ENCODE data around the gene ZC3HAV1L. TPM values are rescaled to one million over a fixed set of nuclear protein-coding genes. Genes with fewer than 3 reads are reported as not detected.

Gene ZC3HAV1L
- total and polyA plus RNA-seq, 12 donors: 0.30 to 27.2 (median 13.0) TPM

GRCh38 chr7:139004321-139005090 is 31.3 kb downstream of the ZC3HAV1L start:
- no peaks in the 10 kb centered on the region for H3K27me3 ChIP-seq
- no peak for DNase-seq
- TF ChIP-seq CTCF (IDR thresholded peaks at IDR 0.05) (no peak), POLR2A (IDR thresholded peaks at IDR 0.05) (no peak)
- no peak overlapping the region for H3K4me3 ChIP-seq
- H3K27ac ChIP-seq: no peak overlapping the region
- intact Hi-C loops (cut with DNase I): no loop called here
- H3K9me3 ChIP-seq (replicated peaks in 1 of 3): peaks cover 0 to 8% (median 0%) of the 10 kb centered on the region in 3 donors
- no peaks in the 10 kb centered on the region for H3K36me3 ChIP-seq (replicated peaks in 1 of 2)
- no peaks in the 10 kb centered on the region for H3K4me1 ChIP-seq (replicated peaks in 1 of 2)

- intact Hi-C loops (cut with DNase I): no loop called here
- Histone ChIP-seq H3K4me1 (replicated peaks in 1 of 2) (no peaks in the 10 kb centered on the region), H3K9me3 (replicated peaks in 1 of 3) (peaks cover 0 to 8% (median 0%) of the 10 kb centered on the region in 3 donors), H3K27me3 (no peaks in the 10 kb centered on the region), H3K36me3 (replicated peaks in 1 of 2) (no peaks in the 10 kb centered on the region), H3K4me3 (no peak overlapping the region), H3K27ac (no peak overlapping the region)
- no peak for TF ChIP-seq POLR2A (IDR thresholded peaks at IDR 0.05)
- TF ChIP-seq CTCF (IDR thresholded peaks at IDR 0.05): no peak
- WGBS, 4 donors: 79 to 93% (median 89%) methylated on average over 3 of the region's 3 CpGs
- no peak for DNase-seq
These were observed 36.4 kb downstream of the ZC3HAV1L start for GRCh38 chr7:138999414-138999813.

GRCh38 chr7:138992052-138992531 is 43.8 kb downstream of the ZC3HAV1L start:
- no peaks in the 10 kb centered on the region for H3K27me3 ChIP-seq
- peaks cover 0 to 4% (median 0%) of the 10 kb centered on the region in 3 donors for H3K9me3 ChIP-seq (replicated peaks in 1 of 3)
- intact Hi-C loops (cut with DNase I): no loop called here
- H3K4me3 ChIP-seq: no peak overlapping the region
- H3K4me1 ChIP-seq (replicated peaks in 1 of 2): no peaks in the 10 kb centered on the region
- TF ChIP-seq POLR2A (IDR thresholded peaks at IDR 0.05): no peak
- TF ChIP-seq CTCF (IDR thresholded peaks at IDR 0.05): no peak
- DNase-seq: no peak
- H3K36me3 ChIP-seq (replicated peaks in 1 of 2): no peaks in the 10 kb centered on the region
- H3K27ac ChIP-seq: no peak overlapping the region
- WGBS, 4 donors: 79 to 88% (median 87%) methylated on average over 8 of the region's 8 CpGs

- 78 to 91% (median 85%) methylated on average over 1 of the region's 1 CpG for WGBS, 4 donors
- DNase-seq: no peak
- no peaks in the 10 kb centered on the region for H3K4me1 ChIP-seq (replicated peaks in 1 of 2)
- no peak for TF ChIP-seq CTCF (IDR thresholded peaks at IDR 0.05)
- no peak for TF ChIP-seq POLR2A (IDR thresholded peaks at IDR 0.05)
- no peak overlapping the region for H3K4me3 ChIP-seq
- no peak overlapping the region for H3K27ac ChIP-seq
- peaks cover 0 to 4% (median 0%) of the 10 kb centered on the region in 3 donors for H3K9me3 ChIP-seq (replicated peaks in 1 of 3)
- H3K36me3 ChIP-seq (replicated peaks in 1 of 2): no peaks in the 10 kb centered on the region
- intact Hi-C loops (cut with DNase I): no loop called here
- H3K27me3 ChIP-seq: no peaks in the 10 kb centered on the region
These were observed 48.2 kb downstream of the ZC3HAV1L start for GRCh38 chr7:138987686-138988085.

Data from adrenal gland (tissue), 12 donors.